ENCODE measurements around the gene BNC1.
"Not testable (repeated sequence)": the region's sequence is repeated elsewhere in the genome, so short reads cannot be mapped to it uniquely, and the experiment has no call there.

The BNC1 gene

DNA sequence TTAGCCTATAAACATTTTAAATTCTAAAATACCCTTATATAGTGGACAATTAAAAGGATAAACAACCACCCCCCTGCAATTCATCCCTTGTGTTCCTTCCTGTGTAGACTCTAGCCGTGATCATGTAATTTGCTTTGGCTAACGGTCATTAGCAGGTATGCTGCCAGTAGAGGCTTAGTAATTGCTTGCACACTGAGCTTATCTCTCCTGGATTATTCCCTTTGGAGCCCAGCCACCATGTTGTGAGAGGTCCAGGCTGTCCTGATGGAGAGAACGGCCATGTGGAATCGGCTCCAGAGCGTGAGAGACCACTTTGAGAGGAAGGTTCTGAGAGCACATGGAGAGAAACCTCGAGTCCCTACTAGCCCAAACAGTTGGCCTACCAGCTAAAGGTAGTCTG, 11.0 kb upstream of the BNC1 start:
- no peak for DNase-seq (ENCODE audit: low read depth)

DNA sequence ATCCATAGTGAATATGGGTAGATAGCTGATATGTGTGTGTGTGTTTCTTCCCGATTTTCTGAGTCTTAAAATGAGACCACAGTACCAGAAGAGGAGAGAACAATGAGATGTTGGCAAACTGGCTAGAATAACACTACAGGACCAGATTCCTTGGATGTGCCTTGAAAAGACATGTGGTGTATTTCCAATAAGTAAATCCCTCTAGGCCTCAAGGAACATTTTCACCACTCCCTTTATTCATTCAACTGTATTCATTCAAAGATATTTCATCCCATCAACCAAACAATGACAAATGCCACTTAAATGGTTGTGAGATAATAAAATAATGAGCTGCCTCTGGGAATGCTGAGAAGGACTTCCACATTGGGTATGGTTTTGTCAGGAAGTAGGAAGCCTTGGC, 8.7 kb upstream of the BNC1 start:
- no peak for DNase-seq (ENCODE audit: low read depth)

- DNase-seq (ENCODE audit: low read depth): no peak
Measured at GRCh38 chr15:83292317-83292716, 7.9 kb upstream of the BNC1 start.

DNA sequence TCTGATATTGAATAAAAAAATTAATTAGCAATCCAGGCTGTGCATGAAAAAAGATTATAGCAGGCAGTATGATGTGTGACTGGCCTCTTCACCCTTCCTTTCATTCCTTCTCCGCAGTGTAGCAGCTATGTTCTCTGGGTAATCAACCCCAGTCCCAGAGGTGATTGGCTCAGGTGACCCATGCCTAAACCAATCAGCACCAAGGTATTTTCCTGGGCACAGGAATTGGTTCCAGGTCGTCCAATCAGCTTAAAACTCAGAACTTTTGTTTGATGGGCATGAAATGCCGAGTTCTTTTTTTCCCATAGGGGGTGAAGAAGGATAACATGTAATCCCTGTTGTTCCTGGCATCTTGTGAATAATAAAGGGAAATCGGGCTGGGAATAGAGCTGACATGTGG, 5.8 kb upstream of the BNC1 start:
- DNase-seq (ENCODE audit: low read depth): no peak

- no peak for DNase-seq (ENCODE audit: low read depth)
Measured at GRCh38 chr15:83289160-83289559, 4.7 kb upstream of the BNC1 start.

DNA sequence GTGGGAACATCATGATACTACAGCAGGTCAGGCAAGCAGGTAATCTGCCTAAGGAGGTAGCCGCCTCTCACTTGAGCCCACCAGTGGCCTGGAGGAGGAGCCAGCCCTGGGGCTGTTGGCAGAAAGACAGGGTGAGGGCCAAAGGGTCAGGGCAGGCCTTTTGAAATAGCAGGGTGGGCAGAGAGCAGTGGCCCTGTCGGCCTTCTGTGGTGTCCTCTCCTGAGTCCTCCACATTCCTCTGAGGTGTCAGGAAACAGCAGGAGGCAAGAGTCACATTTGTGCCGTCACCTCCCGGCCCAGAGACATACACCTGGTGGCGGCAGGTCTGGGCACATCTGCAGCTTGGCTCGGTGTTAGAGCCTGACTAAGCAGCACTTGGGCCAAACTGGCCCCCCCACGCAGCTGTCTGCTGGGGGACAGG, 3.9 kb upstream of the BNC1 start:
- no peak for DNase-seq (ENCODE audit: low read depth)

DNA sequence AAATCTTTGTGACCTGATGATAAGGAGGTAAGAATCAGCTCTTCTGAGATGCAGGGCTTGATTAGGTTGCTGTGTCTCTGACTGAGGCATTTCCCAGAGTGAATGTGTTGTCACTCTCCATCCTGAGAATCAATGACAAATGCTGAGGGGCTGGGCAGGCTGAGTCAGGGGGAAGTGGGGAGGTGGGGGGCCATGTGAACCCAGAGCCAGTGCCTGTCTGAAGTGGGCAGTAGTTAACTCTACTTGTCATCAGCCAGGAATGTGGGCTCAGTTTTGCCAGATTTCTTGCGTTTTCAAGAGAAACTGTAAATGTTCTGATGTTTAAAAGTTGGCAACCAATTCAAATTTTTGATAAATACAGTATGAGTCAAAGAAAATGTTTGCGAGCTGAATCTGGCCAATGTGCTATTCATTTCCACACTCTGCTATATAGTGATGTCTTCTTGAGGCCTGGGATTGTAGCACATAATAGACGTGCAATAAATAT, 3.1 kb upstream of the BNC1 start:
- no peak for DNase-seq (ENCODE audit: low read depth)

DNA sequence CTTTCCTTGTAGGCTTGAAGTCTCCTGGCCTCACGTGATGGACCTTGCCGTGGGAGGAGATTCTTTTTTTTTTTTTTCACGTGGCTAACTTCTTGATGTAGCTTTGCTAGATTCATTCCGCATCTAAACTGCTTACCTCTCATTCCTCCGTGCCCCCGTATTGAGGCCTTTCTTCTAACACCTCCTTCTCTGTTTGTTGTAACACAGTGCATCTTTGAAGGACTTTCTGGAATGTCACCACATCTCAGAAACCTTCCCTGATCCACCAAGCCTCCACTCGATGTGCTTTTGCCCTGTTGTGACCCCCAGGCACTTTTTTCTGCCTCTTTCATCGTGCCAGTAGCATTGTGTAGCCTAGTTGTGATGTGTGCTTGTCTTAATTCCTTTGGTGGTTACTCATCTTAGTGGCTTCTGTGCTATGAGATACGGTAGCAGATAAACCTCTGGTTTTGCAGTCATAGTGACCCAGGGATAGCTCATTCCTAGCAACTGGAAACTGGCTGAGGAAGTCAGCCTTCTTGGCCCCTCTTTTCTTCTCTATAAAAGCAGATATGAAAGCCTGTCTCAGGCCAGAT, 1.6 kb upstream of the BNC1 start:
- DNase-seq (ENCODE audit: low read depth): no peak

DNA sequence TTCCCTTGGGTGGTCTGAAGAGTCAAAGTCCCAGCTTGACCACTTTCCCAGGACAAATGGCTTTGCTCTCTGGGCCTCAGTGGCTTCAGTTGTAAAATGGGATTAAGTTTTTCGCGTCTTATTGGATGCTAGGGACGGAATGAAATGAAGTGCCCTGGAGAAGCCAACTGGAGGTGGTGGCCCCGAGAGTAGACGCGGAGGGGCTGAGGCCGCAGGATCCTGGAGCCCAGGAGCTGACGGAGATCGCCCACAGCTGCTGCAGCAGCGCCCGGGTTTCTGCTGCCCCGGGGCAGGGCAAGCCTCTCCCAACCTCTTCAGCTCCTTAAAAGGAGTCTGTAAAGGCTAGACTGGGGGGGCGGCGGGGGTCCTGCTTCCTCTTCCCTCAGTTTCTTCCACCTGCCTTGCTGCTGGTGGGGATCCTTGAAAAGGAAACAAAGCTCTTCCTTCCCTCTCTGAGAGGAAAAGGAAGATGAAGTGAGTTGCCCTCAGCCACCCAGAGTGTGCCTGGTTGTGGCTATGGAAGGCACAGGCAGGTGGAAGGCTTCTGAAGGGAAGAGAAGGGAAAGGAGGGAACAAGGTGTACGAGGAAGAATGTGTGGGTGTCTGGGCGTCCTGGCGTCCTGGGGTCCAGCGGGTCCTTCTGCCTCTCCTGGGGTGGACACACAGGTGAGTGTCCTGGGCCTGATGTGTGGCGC, 967 bp upstream of the BNC1 start:
- DNase-seq (ENCODE audit: low read depth): no peak

- no peak for DNase-seq (ENCODE audit: low read depth)
Measured at GRCh38 chr15:83283813-83284558, 478 bp downstream of the BNC1 start.

- no peak for DNase-seq (ENCODE audit: low read depth)
Measured at GRCh38 chr15:83283138-83283812, 1.2 kb downstream of the BNC1 start.

- no peak for DNase-seq (ENCODE audit: low read depth)
Measured at GRCh38 chr15:83282776-83283137, 1.7 kb downstream of the BNC1 start.

DNA sequence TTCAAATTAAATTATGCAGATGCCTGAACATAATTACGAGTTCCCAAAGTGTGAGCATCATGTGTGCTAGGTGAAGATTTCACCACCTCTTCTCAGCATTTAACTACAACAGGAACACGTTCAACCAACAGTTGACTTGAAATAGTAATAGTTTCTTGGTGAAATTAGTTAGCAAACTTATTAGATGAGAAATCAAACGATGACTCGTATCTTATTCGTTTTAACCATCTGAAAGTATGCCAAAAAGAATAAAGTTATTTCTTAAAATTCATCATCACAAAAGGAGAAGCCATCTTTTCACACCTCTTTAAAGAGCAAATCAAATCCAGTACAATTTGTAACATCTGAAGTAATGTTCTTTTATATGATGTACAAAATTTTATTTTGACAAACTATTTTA, 2.3 kb downstream of the BNC1 start:
- DNase-seq (ENCODE audit: low read depth): no peak

- DNase-seq (ENCODE audit: low read depth): no peak
Measured at GRCh38 chr15:83278191-83278590, 6.3 kb downstream of the BNC1 start.

- DNase-seq (ENCODE audit: low read depth): no peak
Measured at GRCh38 chr15:83276661-83277060, 7.8 kb downstream of the BNC1 start.

- no peak for DNase-seq (ENCODE audit: low read depth)
Measured at GRCh38 chr15:83275412-83275811, 9.1 kb downstream of the BNC1 start.

DNA sequence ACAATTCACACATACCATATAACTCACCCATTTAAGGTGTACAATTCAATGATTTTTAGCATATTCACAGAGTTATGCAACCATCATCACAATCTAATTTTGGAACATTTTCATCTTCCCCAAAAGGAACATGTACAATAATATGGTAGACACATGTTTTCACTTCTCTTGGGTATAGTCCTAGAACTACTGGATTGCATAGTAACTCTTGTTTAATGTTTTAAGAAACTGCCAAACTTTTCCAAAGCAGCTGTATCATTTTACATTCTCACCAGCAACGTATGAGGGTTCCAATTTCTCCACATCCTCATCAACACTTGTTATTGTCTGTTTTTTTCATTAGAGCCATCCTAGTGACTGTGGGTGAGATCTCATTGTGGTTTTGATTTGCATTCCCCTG, 14.3 kb downstream of the BNC1 start:
- no peak for DNase-seq (ENCODE audit: low read depth)

DNA sequence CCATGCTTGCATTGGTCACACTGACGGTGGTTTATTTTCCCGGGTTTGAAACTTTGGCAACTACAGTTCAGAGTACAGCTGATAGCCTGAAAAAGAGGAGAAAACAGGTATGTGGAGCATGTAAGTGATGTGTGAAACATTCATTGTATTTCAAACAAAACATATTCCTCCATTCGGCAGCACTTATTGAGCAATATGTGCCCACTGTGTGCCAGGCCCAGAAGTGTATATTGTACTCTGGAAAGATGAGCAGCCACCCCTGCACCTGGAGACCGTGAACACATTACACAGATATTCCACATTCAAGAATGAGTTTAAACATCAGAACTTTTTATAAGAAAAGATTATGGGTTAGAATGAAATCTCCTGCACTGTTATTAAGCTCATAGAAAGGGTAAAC, 16.3 kb downstream of the BNC1 start:
- no peak for DNase-seq (ENCODE audit: low read depth)

DNA sequence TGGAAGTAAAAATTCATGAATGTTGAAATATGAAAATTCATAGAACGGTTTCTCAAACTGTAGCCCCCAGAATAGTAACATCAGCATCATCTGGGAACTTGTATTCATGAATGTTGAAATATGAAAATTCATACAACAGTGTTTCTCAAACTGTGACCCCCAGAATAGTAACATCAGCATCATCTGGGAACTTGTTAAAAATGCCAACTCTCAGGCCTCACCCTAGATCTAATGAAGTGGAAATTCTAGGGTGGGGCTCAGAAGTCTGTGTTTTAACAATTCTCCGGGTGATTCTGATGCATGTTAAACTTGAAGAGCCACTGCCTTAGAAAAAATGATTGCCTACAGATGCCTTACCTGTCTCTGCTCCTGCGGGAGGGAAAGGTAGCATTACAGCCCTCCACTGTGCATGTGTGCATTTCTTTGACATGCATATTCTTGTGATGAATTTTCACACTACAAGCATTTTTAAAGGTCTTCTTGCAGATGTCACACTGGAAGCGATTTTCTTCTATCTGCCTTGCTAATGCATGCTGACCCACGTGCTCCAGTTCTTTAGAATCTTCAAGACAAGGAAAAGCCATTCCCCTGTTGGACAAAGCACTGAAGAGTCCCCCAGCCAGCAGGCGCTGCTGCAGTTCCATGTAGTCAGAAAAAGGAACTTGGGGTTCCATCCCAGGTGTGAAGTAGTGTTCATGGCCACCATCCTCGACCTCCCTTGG, 21.7 kb downstream of the BNC1 start:
- no peak for DNase-seq (ENCODE audit: low read depth)

DNA sequence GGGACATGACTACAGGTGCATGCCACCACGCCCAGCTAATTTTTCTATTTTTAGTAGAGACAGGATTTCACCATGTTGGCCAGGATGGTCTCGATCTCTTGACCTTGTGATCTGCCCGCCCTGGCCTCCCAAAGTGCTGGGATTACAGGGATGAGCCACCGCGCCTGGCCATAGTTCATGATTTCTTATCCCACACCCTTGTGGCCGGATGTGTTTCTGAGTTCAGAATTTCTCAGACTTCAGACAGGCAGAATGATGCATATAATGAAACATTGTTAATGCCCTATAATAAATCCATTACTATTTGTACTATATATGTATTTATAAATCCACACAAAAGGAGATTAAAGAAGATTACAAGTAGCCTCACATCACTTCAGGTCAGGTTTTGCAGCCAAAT, 22.3 kb downstream of the BNC1 start:
- DNase-seq (ENCODE audit: low read depth): not testable (repeated sequence)

- no peak for DNase-seq (ENCODE audit: low read depth)
Measured at GRCh38 chr15:83250781-83251180, 33.7 kb downstream of the BNC1 start.

DNA sequence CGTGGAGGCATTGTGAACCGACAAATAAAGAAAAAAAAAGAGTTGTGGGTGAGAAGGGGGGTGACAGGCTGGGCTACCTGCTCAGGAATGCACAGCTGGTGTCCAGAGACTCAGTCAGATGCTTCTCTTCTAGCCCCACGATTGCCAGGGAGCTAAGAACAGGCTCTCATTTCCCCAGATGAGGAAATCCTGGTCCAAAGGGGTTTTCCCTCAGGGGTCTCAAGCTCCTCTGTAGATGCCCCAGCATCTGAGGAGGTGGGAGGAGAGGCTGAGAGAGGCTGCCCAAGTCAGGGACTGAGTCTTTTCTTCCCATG, 35.5 kb downstream of the BNC1 start:
- DNase-seq (ENCODE audit: low read depth): no peak

Measured in stimulated activated CD4-positive, alpha-beta T cell treated with anti-CD3 and anti-CD28 coated beads, Interleukin-2, amount 100 ng/mL, for 4 hours (primary cell).